ENCODE results near the gene SLC38A10. TPM values are rescaled to one million over a fixed set of nuclear protein-coding genes. Genes with fewer than 3 reads are reported as not detected.

The SLC38A10 gene
- total RNA-seq, 1 experiment from 2014 or later = 43.8 TPM

- no peak overlapping the region for H2BK20ac ChIP-seq (ENCODE audit: low read depth, low read length, poor library complexity, severe bottlenecking)
- no peak overlapping the region for H3K27ac ChIP-seq (ENCODE audit: insufficient read length, low read depth, low read length)
- Mint-ChIP-seq H3K27ac (no peak overlapping the region), H3K4me1 (peaks cover 11 to 18% of the 10 kb centered on the region in 2 experiments), H3K27me3 (ENCODE audit: low read depth) (peaks cover 3% of the 10 kb centered on the region), H3K9me3 (no peaks in the 10 kb centered on the region; a peak in 1 of 5 replicates), H3K4me3 (no peak overlapping the region), H3K36me3 (ENCODE audit: insufficient read depth in 1 of 3, low read depth in 3 of 3) (peaks cover 4 to 19% (median 12%) of the 10 kb centered on the region in 3 experiments; a peak in 6 of 7 replicates)
- H3K23me2 ChIP-seq (ENCODE audit: insufficient read length, low read depth, low read length, poor library complexity, severe bottlenecking) = no peaks in the 10 kb centered on the region
- no peak overlapping the region for H3K4ac ChIP-seq (ENCODE audit: low read depth, low read length)
- H4K20me1 ChIP-seq (ENCODE audit: control insufficient read depth, insufficient read depth, insufficient read length) = peaks cover 3% of the 10 kb centered on the region
- no peak overlapping the region for H4K91ac ChIP-seq (ENCODE audit: insufficient read length, low read depth, low read length)
- no peaks in the 10 kb centered on the region for H3K79me1 ChIP-seq (ENCODE audit: insufficient read depth, low read depth, low read length, poor library complexity, severe bottlenecking)
- no peaks in the 10 kb centered on the region for H3K27me3 ChIP-seq (ENCODE audit: insufficient read depth, low read length)
- no peak overlapping the region for H3K14ac ChIP-seq (ENCODE audit: insufficient read depth, low read length)
- H3K56ac ChIP-seq (ENCODE audit: insufficient read length, low read depth, low read length) = no peak overlapping the region
- no peak overlapping the region for H2BK12ac ChIP-seq (ENCODE audit: insufficient read length, low read depth, low read length)
- H3K23ac ChIP-seq (ENCODE audit: insufficient read length, low read depth, low read length) = no peak overlapping the region
- no peak overlapping the region for H2BK5ac ChIP-seq (ENCODE audit: insufficient read length, low read length)
- no peaks in the 10 kb centered on the region for H3K9me3 ChIP-seq (ENCODE audit: control insufficient read depth, low read depth, low read length)
- H3K4me1 ChIP-seq (ENCODE audit: insufficient read depth, low read length) = no peaks in the 10 kb centered on the region
- no peak overlapping the region for H3K18ac ChIP-seq (ENCODE audit: insufficient read length, low read depth, low read length)
- H3K4me2 ChIP-seq (ENCODE audit: insufficient read depth, insufficient read length, low read length) = no peak overlapping the region
- H2BK120ac ChIP-seq (ENCODE audit: low read depth, low read length, poor library complexity, severe bottlenecking) = no peak overlapping the region
- no peak overlapping the region for H3T11ph ChIP-seq (ENCODE audit: low read length)
- H3K9ac ChIP-seq (ENCODE audit: extremely low read depth, insufficient read length, low read length) = no peak overlapping the region
- H2AFZ ChIP-seq (ENCODE audit: low read length) = no peak overlapping the region
- no peak overlapping the region for H4K8ac ChIP-seq (replicated peaks; ENCODE audit: insufficient read length, low read depth, low read length)
- no peak overlapping the region for H2BK15ac ChIP-seq (ENCODE audit: low read depth, low read length)
- no peak overlapping the region for H4K5ac ChIP-seq (ENCODE audit: insufficient read length, low read depth, low read length)
- H2AK5ac ChIP-seq (ENCODE audit: insufficient read length, low read length) = no peak overlapping the region
- no peak for DNase-seq
- WGBS (ENCODE audit: extremely low coverage, insufficient read length, low lambda C conversion rate) = no CpG with 5 or more reads among the region's 37 CpGs
- no peaks in the 10 kb centered on the region for H3K79me2 ChIP-seq (ENCODE audit: insufficient read depth, low read length)
- no peak for TF ChIP-seq CTCF (conservative IDR thresholded peaks at IDR 0.05)
These were observed 49.3 kb downstream of the SLC38A10 start for GRCh38 chr17:81245665-81246342.

Data from H9 (cell line).